ENCODE results near the gene UBAP2L.

GRCh38 chr1:154186852-154187501 is 33.8 kb upstream of the UBAP2L start:
- TF ChIP-seq CTCF (IDR thresholded peaks at IDR 0.05) = no peak
- TF ChIP-seq POLR2A (IDR thresholded peaks at IDR 0.05) = no peak

Data from lower leg skin (tissue), 3 donors.